AG08396 (cell line): Measurements from ENCODE around the gene TMCO2.
"Not testable (repeated sequence)": the region's sequence is repeated elsewhere in the genome, so short reads cannot be mapped to it uniquely, and the experiment has no call there.

ENCODE experiments used
- DNase-seq: peaks from one replicate; pipeline ENCODE4 v3.0.0; 2012; ENCODE audit warnings: low spot score, mixed read lengths

The TMCO2 gene

DNA sequence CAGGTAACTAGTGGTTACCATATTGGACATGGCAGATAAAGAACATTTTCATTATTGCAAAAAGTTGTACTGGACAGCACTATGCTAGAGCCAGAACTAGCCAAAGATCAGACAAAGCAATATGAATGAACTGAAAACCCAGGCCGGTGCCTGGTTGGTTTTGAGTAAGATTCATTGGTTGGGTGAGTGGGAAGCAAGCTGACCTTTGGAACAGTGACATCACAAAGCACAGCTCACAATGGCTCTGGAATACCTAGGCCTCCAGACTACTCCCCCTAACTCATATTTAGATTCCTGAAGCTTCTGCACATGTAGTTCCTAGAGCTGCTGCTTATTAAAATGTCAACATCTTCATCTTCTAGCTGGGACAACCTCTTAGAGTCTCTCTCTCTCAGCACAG lies at the start of gene TMCO2:
Gene TMCO2, plus strand, starts transcription at position 283 of the 400 bp plus-strand sequence. Its CDS starts 57 bp downstream, at position 340.
- no peak for DNase-seq

GRCh38 chr1:40199126-40199525 lies 48.6 kb upstream of the TMCO2 start:
- DNase-seq: no peak

GRCh38 chr1:40204856-40205255 lies 42.9 kb upstream of the TMCO2 start:
- DNase-seq: no peak

GRCh38 chr1:40210511-40211204 lies 37.1 kb upstream of the TMCO2 start:
- DNase-seq: no peak

GRCh38 chr1:40218333-40218732 lies 29.4 kb upstream of the TMCO2 start:
- no peak for DNase-seq

- DNase-seq: not testable (repeated sequence)
Observed at GRCh38 chr1:40221471-40221905, 26.2 kb upstream of the TMCO2 start.

DNA sequence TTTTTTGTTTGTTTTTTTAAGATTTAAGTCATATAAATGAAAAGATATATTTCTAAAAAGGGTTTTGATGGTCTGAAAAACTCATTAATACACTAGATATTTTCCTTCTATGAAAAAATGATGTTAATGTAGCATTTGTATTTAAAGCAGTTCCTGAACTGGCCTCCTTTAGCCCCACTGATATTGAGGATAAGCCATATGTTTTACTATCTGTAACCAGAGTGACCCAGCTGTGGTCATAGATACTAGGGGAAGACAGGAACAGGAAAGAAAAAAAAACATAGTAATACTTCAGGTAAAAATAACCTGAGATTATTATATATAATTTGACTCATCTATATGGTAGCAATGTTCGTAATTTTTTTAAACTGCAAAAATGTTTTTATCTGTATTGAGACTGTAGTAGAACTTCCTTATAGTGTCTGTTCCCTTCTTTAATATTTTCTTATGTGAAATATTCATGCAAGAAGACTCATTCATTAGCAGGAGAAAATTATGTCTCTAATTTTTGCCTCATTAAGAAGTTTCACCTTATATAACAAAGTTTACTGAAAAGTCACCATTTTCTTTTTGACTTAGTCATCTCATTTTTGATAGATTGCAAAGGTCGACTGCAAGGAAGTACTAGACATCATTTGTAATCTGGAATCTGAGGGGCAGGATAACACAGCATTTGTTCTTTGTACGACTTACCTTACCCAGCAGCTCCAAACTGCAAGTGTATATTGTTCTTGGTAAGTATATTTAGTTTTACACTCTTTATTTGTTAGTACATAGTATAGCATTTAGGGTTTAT lies 25.6 kb upstream of the TMCO2 start:
- DNase-seq: no peak

GRCh38 chr1:40224040-40224439 lies 23.7 kb upstream of the TMCO2 start:
- DNase-seq: no peak

GRCh38 chr1:40226192-40226591 lies 21.5 kb upstream of the TMCO2 start:
- no peak for DNase-seq

DNA sequence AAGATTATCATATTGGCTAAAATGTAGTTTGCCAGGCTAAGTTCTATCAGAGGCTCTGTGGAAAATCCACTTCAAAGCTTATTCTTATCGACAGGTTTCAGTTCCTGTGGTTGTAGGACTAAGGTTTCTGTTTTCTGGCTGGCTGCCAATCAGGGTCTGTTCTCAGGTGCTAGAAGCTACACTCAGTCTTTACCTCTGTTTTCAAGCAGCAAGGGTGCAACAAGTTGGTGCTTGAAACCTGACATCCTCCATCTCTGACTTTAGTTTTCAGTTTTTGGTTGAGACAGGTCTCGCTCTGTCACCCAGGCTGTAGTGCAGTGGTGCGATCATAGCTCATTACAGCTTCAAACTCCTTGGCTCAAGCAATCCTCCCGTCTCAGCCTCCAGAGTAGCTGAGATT lies 15.3 kb upstream of the TMCO2 start:
- DNase-seq: no peak

GRCh38 chr1:40239626-40240025 lies 8.1 kb upstream of the TMCO2 start:
- DNase-seq: no peak

- DNase-seq: no peak
Observed at GRCh38 chr1:40240390-40240789, 7.3 kb upstream of the TMCO2 start.

- DNase-seq: no peak
Observed at GRCh38 chr1:40241362-40241761, 6.4 kb upstream of the TMCO2 start.

- DNase-seq: no peak
Observed at GRCh38 chr1:40243351-40243750, 4.4 kb upstream of the TMCO2 start.

DNA sequence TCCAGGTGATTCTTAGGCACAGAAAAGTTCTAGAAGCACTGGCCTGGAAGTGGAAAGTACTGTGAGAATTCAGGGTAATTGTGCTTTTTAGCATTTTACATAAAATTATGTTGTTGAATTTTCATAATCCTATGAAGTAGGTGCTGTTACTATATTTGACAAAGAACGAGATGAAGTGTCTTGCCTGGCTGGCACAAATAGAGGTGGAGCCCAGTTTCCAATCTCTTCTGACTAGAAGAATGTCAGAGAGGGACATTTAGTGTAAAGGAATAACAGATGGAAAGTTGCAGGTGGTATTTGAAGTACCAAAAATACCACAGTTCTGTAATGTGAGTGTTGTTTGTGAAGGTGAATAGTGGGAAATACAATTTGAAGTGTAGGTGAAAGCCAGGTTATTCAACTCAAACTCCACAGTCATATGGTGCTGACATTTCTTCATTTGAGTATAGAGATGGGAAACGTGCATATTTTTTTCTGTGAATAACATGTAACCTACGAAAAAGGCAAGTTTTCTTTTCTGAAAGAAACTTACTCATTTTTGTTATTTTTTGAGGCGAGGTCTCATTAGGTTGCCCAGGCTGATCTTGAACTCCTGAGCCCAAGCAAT lies 3.5 kb upstream of the TMCO2 start:
- DNase-seq: no peak

- no peak for DNase-seq
Observed at GRCh38 chr1:40245686-40246085, 2.1 kb upstream of the TMCO2 start.

- no peak for DNase-seq
Observed at GRCh38 chr1:40248412-40248811, 675 bp downstream of the TMCO2 start.

DNA sequence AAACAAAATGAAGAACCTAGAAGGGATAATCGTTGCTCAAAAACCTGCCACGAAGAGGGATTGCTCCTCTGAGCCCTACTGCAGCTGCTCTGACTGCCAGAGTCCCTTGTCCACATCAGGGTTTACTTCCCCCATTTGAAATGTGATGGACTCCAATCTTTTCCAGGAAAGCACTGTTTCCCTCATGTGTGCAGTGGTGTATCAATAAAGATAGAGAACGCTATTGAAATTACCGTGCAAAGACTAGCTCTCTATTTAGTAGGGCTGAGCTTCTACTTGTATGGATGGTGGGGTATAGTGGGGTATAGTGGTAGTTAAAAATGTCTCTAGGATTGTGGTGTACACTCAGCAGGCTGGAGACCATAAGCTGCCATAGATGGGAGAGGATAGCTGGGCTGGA lies 3.7 kb downstream of the TMCO2 start:
- DNase-seq: no peak

- DNase-seq: no peak
Observed at GRCh38 chr1:40252601-40253000, 4.9 kb downstream of the TMCO2 start.

GRCh38 chr1:40255231-40255630 lies 7.5 kb downstream of the TMCO2 start:
- DNase-seq: no peak

DNA sequence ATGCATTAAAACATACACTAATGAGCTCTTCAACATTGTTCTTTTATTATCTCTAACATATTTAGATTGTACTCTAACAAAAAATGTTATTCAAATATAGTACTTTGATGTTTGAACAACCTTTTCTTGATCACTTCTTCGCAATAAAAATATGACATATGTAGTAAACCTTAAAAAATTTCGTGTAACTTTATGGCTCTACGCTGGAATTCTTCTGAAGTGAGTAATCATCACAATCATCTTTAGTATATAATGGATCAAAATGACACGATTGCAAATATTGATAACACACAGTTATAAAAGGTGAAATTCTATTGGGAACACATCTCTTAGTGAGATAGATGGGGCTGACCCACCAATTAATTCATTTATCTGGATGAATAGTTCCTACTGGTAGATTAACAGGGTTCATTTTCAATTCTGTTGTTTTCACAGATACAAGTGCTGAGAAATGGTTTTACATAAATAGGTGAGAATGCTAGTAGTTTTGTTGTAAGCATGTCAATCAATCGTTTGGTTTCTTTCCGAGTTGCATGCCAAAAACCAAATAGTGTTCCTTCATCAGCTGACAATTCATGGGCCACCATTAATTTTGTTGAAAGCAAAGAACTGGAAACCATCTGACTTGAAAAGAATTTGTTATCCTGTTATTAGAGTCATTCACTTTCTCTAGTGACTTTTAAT lies 8.8 kb downstream of the TMCO2 start:
- no peak for DNase-seq

DNA sequence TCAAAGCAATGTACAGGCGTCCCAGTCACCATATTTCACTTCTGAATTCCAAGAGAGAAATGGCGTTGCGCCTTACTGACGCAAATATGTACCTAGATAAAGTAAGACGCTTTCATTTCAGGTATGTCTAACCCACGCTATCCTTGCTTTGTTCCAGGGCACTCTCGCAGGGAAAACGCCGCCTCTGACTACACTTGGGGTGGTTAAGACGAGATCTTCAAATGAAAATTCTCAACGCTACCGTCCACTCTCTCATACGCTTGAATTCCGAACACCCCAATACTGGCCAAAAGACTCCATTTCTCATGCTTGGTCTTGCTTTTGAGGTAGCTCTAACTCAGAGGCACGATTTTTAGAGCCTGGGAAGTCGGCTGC lies 9.6 kb downstream of the TMCO2 start:
- DNase-seq: no peak
